Measurements from ENCODE around the gene TLCD2. TPM values are rescaled to one million over a fixed set of nuclear protein-coding genes. Genes with fewer than 3 reads are reported as not detected.
A peak's percentile ranks its signal among the peaks of the same experiment; 100 is the strongest.

Gene TLCD2
- total and polyA plus RNA-seq, 5 donors from 2014 or later = 0.03 to 0.35 (median 0.17) TPM; not detected in 2

DNA sequence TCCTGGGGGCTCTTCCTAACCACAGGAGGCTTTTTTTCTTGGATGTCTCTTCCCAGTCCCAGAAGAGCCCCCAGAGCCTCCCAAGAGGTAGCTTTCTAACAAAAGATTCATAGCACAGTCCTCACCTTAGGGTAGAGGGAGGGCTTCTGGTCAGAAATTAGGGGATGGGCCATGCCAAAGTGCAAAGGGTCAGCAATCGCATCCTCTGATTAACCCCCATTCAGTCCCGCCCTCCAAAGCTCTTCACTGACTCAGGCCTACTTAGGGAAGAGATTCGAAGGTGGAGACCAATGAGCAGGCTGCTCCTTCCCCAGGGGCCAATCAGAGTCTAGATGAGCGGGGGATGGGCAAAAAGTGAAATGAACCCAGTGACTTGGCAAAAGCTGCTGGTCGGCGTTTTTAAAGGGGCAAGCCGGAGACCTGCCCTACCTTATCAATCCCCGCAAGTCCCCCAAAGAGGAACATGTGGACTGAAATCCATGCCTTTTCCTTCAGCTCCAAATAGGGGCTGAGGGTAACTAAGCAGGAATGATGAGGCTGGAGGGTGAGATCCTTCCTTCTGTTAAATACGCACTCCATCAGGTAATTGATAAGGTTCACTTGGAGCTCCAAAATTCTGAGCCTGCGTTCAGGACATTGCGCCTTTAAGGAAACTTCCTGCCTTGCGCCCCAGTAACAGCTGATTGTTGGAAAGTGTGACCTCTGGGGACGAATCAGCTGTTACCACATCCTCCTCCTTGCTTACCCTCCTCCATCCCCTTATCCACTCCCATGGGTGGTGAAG lies 6.9 kb upstream of the TLCD2 start:
- H3K4me3 ChIP-seq (ENCODE audit: low read depth, low read length) = peak overlapping the region; percentile 92
- H3K4me1 ChIP-seq (ENCODE audit: control insufficient read depth, insufficient read depth, low read length, poor library complexity, severe bottlenecking) = peaks cover 39% of the 10 kb centered on the region
- Mint-ChIP-seq H3K36me3 (no peaks in the 10 kb centered on the region), H3K27ac (peak overlapping the region; percentile 96 to 98 (median 96)), H3K4me3 (peak overlapping the region; percentile 94 to 96 (median 94)), H3K27me3 (peaks cover 13% of the 10 kb centered on the region), H3K9me3 (no peaks in the 10 kb centered on the region), H3K4me1 (peaks cover 5 to 37% (median 12%) of the 10 kb centered on the region in 4 donors)
- peak; percentile 78 to 98 (median 82) for DNase-seq
- no peaks in the 10 kb centered on the region for H3K27me3 ChIP-seq (ENCODE audit: control insufficient read depth, insufficient read depth, low read length)
- H3K27ac ChIP-seq (ENCODE audit: insufficient read depth, low read length, poor library complexity, severe bottlenecking) = peak overlapping the region; percentile 95
- no peaks in the 10 kb centered on the region for H3K9me3 ChIP-seq (ENCODE audit: control insufficient read depth in 2 of 2, low read length in 2 of 2)
- no peaks in the 10 kb centered on the region for H3K36me3 ChIP-seq (ENCODE audit: control insufficient read depth, insufficient read depth, low read length)
- ATAC-seq (ENCODE audit: low read depth in 2 of 2) = peak; percentile 34 to 37

DNA sequence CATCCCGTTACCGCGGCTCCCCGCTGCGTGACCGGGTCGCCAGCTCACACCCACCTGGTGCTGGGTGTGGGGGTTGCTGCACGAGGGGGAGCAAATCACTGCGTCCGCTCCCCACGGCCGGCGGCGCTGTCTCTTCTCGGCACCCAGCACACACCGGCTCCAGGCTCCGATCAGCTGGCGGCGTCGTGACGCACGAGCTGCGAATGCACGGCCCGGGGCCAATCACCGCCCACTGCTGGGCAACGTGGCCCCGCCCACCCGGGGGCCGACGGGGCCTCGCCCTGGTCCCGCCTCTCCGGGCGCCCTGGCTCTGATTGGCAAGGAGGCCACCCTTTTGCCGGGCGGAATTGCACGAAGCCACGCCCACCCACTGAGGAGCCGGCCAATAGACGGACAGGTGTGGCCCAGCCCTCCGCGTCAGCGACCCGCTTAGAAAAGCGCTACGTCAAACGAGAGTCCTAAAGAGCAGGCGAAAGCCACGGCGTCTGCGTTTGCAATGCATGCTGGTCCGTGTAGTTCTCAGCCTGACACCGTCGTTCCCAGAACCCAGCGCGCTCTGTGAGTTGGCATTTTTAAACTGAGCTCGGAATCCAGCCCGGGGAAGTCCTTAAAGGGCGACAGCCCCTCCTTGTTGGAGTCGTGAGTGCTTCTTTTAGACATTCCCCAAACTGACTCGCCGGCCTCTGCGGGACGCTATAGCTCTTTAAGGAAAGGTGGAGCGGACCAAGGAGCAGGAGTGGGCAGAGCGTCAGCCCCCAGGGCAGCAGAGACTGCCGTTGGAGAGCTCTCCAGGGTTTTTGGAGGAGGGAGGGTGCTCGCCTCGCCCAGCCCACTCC lies 6.1 kb upstream of the TLCD2 start:
- Histone ChIP-seq H3K27ac (ENCODE audit: insufficient read depth, low read length, poor library complexity, severe bottlenecking) (peak overlapping the region; percentile 95), H3K36me3 (ENCODE audit: control insufficient read depth, insufficient read depth, low read length) (no peaks in the 10 kb centered on the region), H3K4me3 (ENCODE audit: low read depth, low read length) (peak overlapping the region; percentile 92), H3K4me1 (ENCODE audit: control insufficient read depth, insufficient read depth, low read length, poor library complexity, severe bottlenecking) (peaks cover 39% of the 10 kb centered on the region), H3K9me3 (ENCODE audit: control insufficient read depth in 2 of 2, low read length in 2 of 2) (no peaks in the 10 kb centered on the region), H3K27me3 (ENCODE audit: control insufficient read depth, insufficient read depth, low read length) (no peaks in the 10 kb centered on the region)
- Mint-ChIP-seq H3K36me3 (no peaks in the 10 kb centered on the region), H3K9me3 (no peaks in the 10 kb centered on the region), H3K4me3 (peak overlapping the region; percentile 94 to 96 (median 94)), H3K4me1 (peaks cover 5 to 42% (median 14%) of the 10 kb centered on the region in 4 donors), H3K27ac (peak overlapping the region; percentile 96 to 98 (median 96)), H3K27me3 (peaks cover 18% of the 10 kb centered on the region)
- ATAC-seq (ENCODE audit: low read depth in 2 of 2) = peak; percentile 86 to 88
- DNase-seq = peak; percentile 100

DNA sequence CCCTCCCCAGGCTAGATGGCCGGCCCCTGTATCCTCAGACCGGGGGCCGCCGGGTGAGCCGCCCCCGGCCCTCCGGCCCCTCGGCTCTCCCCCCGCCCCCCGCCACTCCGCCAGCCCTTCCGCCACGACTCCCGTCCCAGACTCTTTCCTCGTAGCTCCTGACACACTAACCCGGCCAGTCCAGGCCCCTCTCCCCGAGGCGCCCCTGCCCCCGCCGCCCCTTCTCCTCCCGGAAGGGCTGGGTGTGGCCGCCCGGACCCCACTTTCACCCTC lies 5.6 kb upstream of the TLCD2 start:
- Mint-ChIP-seq H3K9me3 (no peaks in the 10 kb centered on the region), H3K27me3 (peaks cover 23% of the 10 kb centered on the region), H3K27ac (peak overlapping the region in 2 of 3 donors; percentile 85 to 96), H3K4me1 (peaks cover 2 to 44% (median 12%) of the 10 kb centered on the region in 4 donors), H3K4me3 (peak overlapping the region; percentile 94 to 96 (median 94)), H3K36me3 (no peaks in the 10 kb centered on the region)
- DNase-seq (no peak), ATAC-seq (ENCODE audit: low read depth in 2 of 2) (no peak)
- H3K27ac ChIP-seq (ENCODE audit: insufficient read depth, low read length, poor library complexity, severe bottlenecking) = peak overlapping the region; percentile 63
- peaks cover 39% of the 10 kb centered on the region for H3K4me1 ChIP-seq (ENCODE audit: control insufficient read depth, insufficient read depth, low read length, poor library complexity, severe bottlenecking)
- no peaks in the 10 kb centered on the region for H3K36me3 ChIP-seq (ENCODE audit: control insufficient read depth, insufficient read depth, low read length)
- H3K9me3 ChIP-seq (ENCODE audit: control insufficient read depth in 2 of 2, low read length in 2 of 2) = no peaks in the 10 kb centered on the region
- no peaks in the 10 kb centered on the region for H3K27me3 ChIP-seq (ENCODE audit: control insufficient read depth, insufficient read depth, low read length)
- no peak overlapping the region for H3K4me3 ChIP-seq (ENCODE audit: low read depth, low read length)

DNA sequence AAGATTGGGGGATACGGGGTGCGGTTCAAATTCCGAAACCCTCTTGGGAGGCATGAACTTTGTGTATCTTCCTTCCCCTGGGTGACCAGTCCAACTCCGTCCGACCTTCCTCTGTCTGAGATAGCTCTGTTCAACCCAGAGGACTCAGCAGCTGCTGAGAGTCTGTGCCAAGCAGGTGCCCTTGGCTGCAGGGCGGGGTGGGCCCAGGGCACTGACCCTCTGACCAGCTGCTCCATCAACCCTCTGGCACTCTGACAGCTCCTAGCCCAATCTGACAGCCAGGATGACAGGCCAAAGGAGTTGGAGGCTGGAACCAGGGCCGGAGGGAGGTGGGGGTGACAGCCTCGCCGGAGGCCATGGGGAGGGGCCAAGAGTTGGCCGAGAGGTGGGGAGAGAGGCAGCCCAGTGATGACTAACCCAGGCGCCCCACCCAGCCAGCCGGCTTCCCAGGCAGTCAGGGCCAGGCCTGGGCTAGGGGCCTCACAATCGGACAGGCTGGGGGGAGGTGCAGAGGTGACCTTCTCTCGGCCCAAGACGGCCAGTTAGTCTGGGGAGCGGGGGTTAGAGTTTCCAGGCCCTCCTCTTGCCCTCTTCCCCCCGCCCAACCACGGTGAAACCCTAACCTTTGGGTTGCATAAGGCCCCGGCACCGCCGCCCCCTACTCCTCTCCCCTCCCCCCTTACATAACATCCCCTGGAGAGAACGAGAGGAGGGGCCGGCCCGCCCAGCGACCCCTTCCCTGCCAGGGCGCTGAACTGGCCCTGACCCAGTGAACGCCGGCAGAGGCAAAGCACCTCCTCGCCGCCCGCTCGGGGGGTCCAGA lies 5.0 kb upstream of the TLCD2 start:
- DNase-seq (peak in 1 of 3 donors; percentile 57), ATAC-seq (ENCODE audit: low read depth in 2 of 2) (no peak)
- peak overlapping the region; percentile 63 for H3K27ac ChIP-seq (ENCODE audit: insufficient read depth, low read length, poor library complexity, severe bottlenecking)
- peaks cover 0 to 44% (median 10%) of the 10 kb centered on the region in 4 donors for H3K4me1 Mint-ChIP-seq
- H3K27me3 Mint-ChIP-seq = peaks cover 26% of the 10 kb centered on the region
- H3K4me1 ChIP-seq (ENCODE audit: control insufficient read depth, insufficient read depth, low read length, poor library complexity, severe bottlenecking) = peaks cover 42% of the 10 kb centered on the region
- no peak overlapping the region for H3K4me3 ChIP-seq (ENCODE audit: low read depth, low read length)
- H3K36me3 Mint-ChIP-seq = no peaks in the 10 kb centered on the region
- H3K27ac Mint-ChIP-seq = peak overlapping the region in 1 of 3 donors; percentile 51
- H3K27me3 ChIP-seq (ENCODE audit: control insufficient read depth, insufficient read depth, low read length) = no peaks in the 10 kb centered on the region
- H3K4me3 Mint-ChIP-seq = peak overlapping the region; percentile 20 to 81 (median 67)
- no peaks in the 10 kb centered on the region for H3K9me3 ChIP-seq (ENCODE audit: control insufficient read depth in 2 of 2, low read length in 2 of 2)
- H3K36me3 ChIP-seq (ENCODE audit: control insufficient read depth, insufficient read depth, low read length) = no peaks in the 10 kb centered on the region
- no peaks in the 10 kb centered on the region for H3K9me3 Mint-ChIP-seq

DNA sequence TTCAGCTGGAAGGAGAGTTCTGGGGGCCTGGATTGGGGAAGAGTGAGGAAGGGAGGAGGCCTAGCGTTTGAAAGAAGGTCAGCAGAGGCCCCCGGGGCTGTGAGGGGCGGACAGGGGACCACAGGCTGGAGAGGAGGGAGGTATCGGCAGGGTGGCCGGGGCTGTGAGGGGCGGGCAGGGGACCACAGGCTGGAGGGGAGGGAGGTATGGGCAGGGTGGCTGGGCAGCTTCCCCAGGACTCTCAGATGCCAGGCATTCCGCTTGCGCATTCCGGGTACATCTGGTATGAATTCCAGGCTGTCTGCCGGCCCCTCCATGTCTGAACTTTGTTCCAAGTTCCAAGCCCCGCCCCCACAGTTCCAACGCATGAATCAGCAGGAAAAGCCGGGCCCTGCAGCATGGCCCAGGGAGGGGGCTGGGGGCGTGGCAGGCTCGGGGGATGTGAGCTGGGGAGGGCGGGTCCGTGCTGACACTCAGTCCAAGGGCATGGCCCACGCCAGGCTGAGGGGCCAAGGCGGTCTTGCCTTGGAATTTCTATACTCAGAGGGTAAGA lies 4.3 kb upstream of the TLCD2 start:
- H3K4me3 Mint-ChIP-seq = peak overlapping the region; percentile 64 to 91 (median 72)
- no peak overlapping the region for H3K27ac ChIP-seq (ENCODE audit: insufficient read depth, low read length, poor library complexity, severe bottlenecking)
- H3K27me3 Mint-ChIP-seq = peaks cover 26% of the 10 kb centered on the region
- DNase-seq (no peak), ATAC-seq (ENCODE audit: low read depth in 2 of 2) (no peak)
- no peak overlapping the region for H3K4me3 ChIP-seq (ENCODE audit: low read depth, low read length)
- H3K36me3 Mint-ChIP-seq = no peaks in the 10 kb centered on the region
- H3K27ac Mint-ChIP-seq = peak overlapping the region in 1 of 3 donors; percentile 42
- H3K4me1 Mint-ChIP-seq = peaks cover 0 to 44% (median 10%) of the 10 kb centered on the region in 4 donors
- H3K36me3 ChIP-seq (ENCODE audit: control insufficient read depth, insufficient read depth, low read length) = no peaks in the 10 kb centered on the region
- no peaks in the 10 kb centered on the region for H3K27me3 ChIP-seq (ENCODE audit: control insufficient read depth, insufficient read depth, low read length)
- no peaks in the 10 kb centered on the region for H3K9me3 ChIP-seq (ENCODE audit: control insufficient read depth in 2 of 2, low read length in 2 of 2)
- peaks cover 49% of the 10 kb centered on the region for H3K4me1 ChIP-seq (ENCODE audit: control insufficient read depth, insufficient read depth, low read length, poor library complexity, severe bottlenecking)
- H3K9me3 Mint-ChIP-seq = no peaks in the 10 kb centered on the region

DNA sequence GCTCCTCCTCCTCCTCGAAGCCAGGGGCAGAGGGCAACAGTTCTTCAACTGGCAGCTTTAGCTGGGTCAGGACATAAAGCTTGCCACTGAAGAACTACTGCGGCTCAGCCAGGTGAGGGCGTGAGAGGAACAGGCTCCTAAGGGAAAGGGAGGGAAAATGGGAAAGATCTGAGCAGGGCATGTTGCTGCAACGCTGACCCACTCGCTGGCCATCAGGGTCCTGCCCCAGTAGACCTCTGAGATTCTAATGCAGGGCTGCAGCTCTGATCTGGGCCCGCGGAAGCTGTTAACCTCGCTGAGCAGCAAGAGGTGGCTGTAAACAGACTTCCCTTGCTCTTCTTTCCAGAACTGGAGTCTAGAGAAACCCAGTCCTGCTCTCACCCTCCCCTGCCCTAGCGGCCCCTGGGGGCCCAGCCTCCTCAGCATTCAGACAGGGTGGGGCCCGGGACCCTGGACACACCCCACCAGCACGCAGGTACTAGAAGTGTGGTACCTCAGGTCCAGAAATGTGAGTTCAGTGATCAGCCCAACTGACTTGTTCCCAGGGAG lies 3.8 kb upstream of the TLCD2 start:
- Histone ChIP-seq H3K9me3 (ENCODE audit: control insufficient read depth in 2 of 2, low read length in 2 of 2) (no peaks in the 10 kb centered on the region), H3K27me3 (ENCODE audit: control insufficient read depth, insufficient read depth, low read length) (no peaks in the 10 kb centered on the region), H3K4me3 (ENCODE audit: low read depth, low read length) (no peak overlapping the region), H3K27ac (ENCODE audit: insufficient read depth, low read length, poor library complexity, severe bottlenecking) (no peak overlapping the region), H3K4me1 (ENCODE audit: control insufficient read depth, insufficient read depth, low read length, poor library complexity, severe bottlenecking) (peaks cover 51% of the 10 kb centered on the region), H3K36me3 (ENCODE audit: control insufficient read depth, insufficient read depth, low read length) (no peaks in the 10 kb centered on the region)
- Mint-ChIP-seq H3K4me3 (peak overlapping the region; percentile 53 to 91 (median 70)), H3K9me3 (no peaks in the 10 kb centered on the region), H3K36me3 (no peaks in the 10 kb centered on the region), H3K27me3 (peaks cover 27% of the 10 kb centered on the region), H3K27ac (peak overlapping the region in 1 of 3 donors; percentile 42), H3K4me1 (peaks cover 0 to 47% (median 10%) of the 10 kb centered on the region in 4 donors)
- DNase-seq (no peak), ATAC-seq (ENCODE audit: low read depth in 2 of 2) (no peak)

Data from CD4-positive, CD25-positive, alpha-beta regulatory T cell (primary cell).